Mesendoderm (in vitro differentiated cells): Measurements from ENCODE around the gene UBE2D1.
A peak's percentile ranks its signal among the peaks of the same experiment; 100 is the strongest.
"Not testable (repeated sequence)": the region's sequence is repeated elsewhere in the genome, so short reads cannot be mapped to it uniquely, and the experiment has no call there.

ENCODE experiments used
- DNase-seq: peaks from one replicate; pipeline ENCODE4 v3.0.0; 2013
- H2AK5ac ChIP-seq: 2 replicates; pipeline ENCODE4 v1.6.1; 2013; ENCODE audit warnings: low read length, inconsistent platforms
- H2BK120ac ChIP-seq: 2 replicates; pipeline ENCODE4 v1.6.1; 2013; ENCODE audit warnings: low read depth, mild to moderate bottlenecking, low read length, moderate library complexity, mixed read lengths
- H2BK15ac ChIP-seq: replicated peaks from 2 replicates; pipeline ENCODE4 v1.6.1; 2013; ENCODE audit warnings: low read depth, mild to moderate bottlenecking, moderate library complexity
- H2BK5ac ChIP-seq: 2 replicates; pipeline ENCODE4 v1.6.1; 2013; ENCODE audit warnings: low read length, inconsistent platforms
- H3K18ac ChIP-seq: 2 replicates; pipeline ENCODE4 v1.6.1; 2013; ENCODE audit warnings: mild to moderate bottlenecking, low read length, mixed read lengths
- H3K23ac ChIP-seq: one replicate; pipeline ENCODE4 v1.6.1; 2013; ENCODE audit warnings: low read length
- H3K27ac ChIP-seq: 2 replicates; pipeline ENCODE4 v1.5.1; 2013; ENCODE audit warnings: low read depth, mild to moderate bottlenecking, inconsistent platforms, low read length, moderate library complexity
- H3K27me3 ChIP-seq: 2 replicates; pipeline ENCODE4 v1.6.1; 2013; ENCODE audit warnings: low read length, control low read depth, mild to moderate bottlenecking, inconsistent platforms; ENCODE audit not compliant: insufficient read depth, poor library complexity
- H3K36me3 ChIP-seq: 2 replicates; pipeline ENCODE4 v1.6.1; 2013; ENCODE audit warnings: low read length, inconsistent platforms; ENCODE audit not compliant: control insufficient read depth, insufficient read depth
- H3K4ac ChIP-seq: one replicate; pipeline ENCODE4 v1.6.1; 2013; ENCODE audit warnings: low read depth, mild to moderate bottlenecking, low read length, moderate library complexity
- H3K4me1 ChIP-seq: 2 replicates; pipeline ENCODE4 v1.6.1; 2013; ENCODE audit warnings: low read depth, low read length, inconsistent platforms; ENCODE audit not compliant: control insufficient read depth
- H3K4me2 ChIP-seq: 2 replicates; pipeline ENCODE4 v1.6.1; 2013; ENCODE audit warnings: low read length
- H3K4me3 ChIP-seq: 2 replicates; pipeline ENCODE4 v1.5.1; 2013; ENCODE audit warnings: mild to moderate bottlenecking, low read length
- H3K56ac ChIP-seq: one replicate; pipeline ENCODE4 v1.6.1; 2013; ENCODE audit warnings: low read length
- H3K79me1 ChIP-seq: 2 replicates; pipeline ENCODE4 v1.6.1; 2013; ENCODE audit warnings: low read length, inconsistent platforms
- H3K79me2 ChIP-seq: 2 replicates; pipeline ENCODE4 v1.6.1; 2013; ENCODE audit warnings: mild to moderate bottlenecking, low read length; ENCODE audit not compliant: control insufficient read depth, insufficient read depth
- H3K9ac ChIP-seq: 2 replicates; pipeline ENCODE4 v1.6.1; 2013; ENCODE audit warnings: low read length, inconsistent platforms
- H4K5ac ChIP-seq: one replicate; pipeline ENCODE4 v1.6.1; 2013; ENCODE audit warnings: low read length
- H4K8ac ChIP-seq: one replicate; pipeline ENCODE4 v1.6.1; 2013; ENCODE audit warnings: low read depth, mild to moderate bottlenecking, control low read depth, low read length, moderate library complexity
- WGBS: extraction: QIAGEN DNeasy Blood & Tissue Kit; methylation state at CpG from one replicate; pipeline ENCODE4 v1.1.7; 2013; ENCODE audit warnings: low lambda C conversion rate, missing lambda C conversion rate; ENCODE audit not compliant: insufficient coverage; ENCODE audit errors: extremely low coverage; 5-methylcytosine and 5-hydroxymethylcytosine counted together

The UBE2D1 gene

GRCh38 chr10:58414270-58415041 is 79.7 kb downstream of the UBE2D1 start:
- Histone ChIP-seq H4K8ac (no peak overlapping the region), H3K56ac (no peak overlapping the region), H2BK120ac (no peak overlapping the region), H2BK5ac (no peak overlapping the region), H3K4me3 (no peak overlapping the region), H3K79me1 (no peaks in the 10 kb centered on the region), H3K79me2 (no peaks in the 10 kb centered on the region), H3K23ac (no peak overlapping the region), H3K18ac (no peak overlapping the region), H3K4me1 (no peaks in the 10 kb centered on the region), H3K36me3 (no peaks in the 10 kb centered on the region), H3K27me3 (no peaks in the 10 kb centered on the region), H2BK15ac (no peak overlapping the region), H4K5ac (no peak overlapping the region), H3K27ac (no peak overlapping the region), H3K4me2 (no peak overlapping the region), H3K9ac (no peak overlapping the region), H2AK5ac (no peak overlapping the region), H3K4ac (no peak overlapping the region)
- no CpG with 5 or more reads among the region's 5 CpGs for WGBS
- peak; percentile 55 for DNase-seq

GRCh38 chr10:58415757-58416156 is 81.0 kb downstream of the UBE2D1 start:
- H3K79me2 ChIP-seq = no peaks in the 10 kb centered on the region
- H3K27ac ChIP-seq = no peak overlapping the region
- no peak overlapping the region for H3K23ac ChIP-seq
- H2BK15ac ChIP-seq = no peak overlapping the region
- no peak overlapping the region for H2BK120ac ChIP-seq
- H3K56ac ChIP-seq = no peak overlapping the region
- no peaks in the 10 kb centered on the region for H3K79me1 ChIP-seq
- H2AK5ac ChIP-seq = no peak overlapping the region
- no peak overlapping the region for H4K8ac ChIP-seq
- H4K5ac ChIP-seq = no peak overlapping the region
- DNase-seq = peak; percentile 5
- no peak overlapping the region for H3K9ac ChIP-seq
- no peak overlapping the region for H3K4me3 ChIP-seq
- H3K4ac ChIP-seq = no peak overlapping the region
- no peak overlapping the region for H2BK5ac ChIP-seq
- H3K4me2 ChIP-seq = no peak overlapping the region
- H3K36me3 ChIP-seq = no peaks in the 10 kb centered on the region
- no peaks in the 10 kb centered on the region for H3K27me3 ChIP-seq
- no peaks in the 10 kb centered on the region for H3K4me1 ChIP-seq
- no peak overlapping the region for H3K18ac ChIP-seq

GRCh38 chr10:58417902-58418301 is 83.1 kb downstream of the UBE2D1 start:
- H3K4me1 ChIP-seq = not testable (repeated sequence)

More at GRCh38 chr10:58417902-58418301, 83.1 kb downstream of the UBE2D1 start:
- H2AK5ac ChIP-seq, H3K56ac ChIP-seq, H4K8ac ChIP-seq, H2BK15ac ChIP-seq, H3K4ac ChIP-seq, H4K5ac ChIP-seq, DNase-seq, H3K36me3 ChIP-seq, H3K4me2 ChIP-seq, H3K4me3 ChIP-seq, H3K27ac ChIP-seq, H2BK120ac ChIP-seq, H3K9ac ChIP-seq, H2BK5ac ChIP-seq, H3K27me3 ChIP-seq, H3K23ac ChIP-seq, H3K79me2 ChIP-seq, H3K18ac ChIP-seq, H3K79me1 ChIP-seq: not testable (repeated sequence)
- no CpG with 5 or more reads among the region's 2 CpGs for WGBS
